Hepatocyte (in vitro differentiated cells): ENCODE results near the gene UBE2N. TPM values are rescaled to one million over a fixed set of nuclear protein-coding genes. Genes with fewer than 3 reads are reported as not detected.

Experiments used
- DNase-seq: peaks from one replicate; pipeline ENCODE4 v3.0.0-alpha.2; 2016; ENCODE audit warnings: low spot score
- H2AFZ ChIP-seq: fragments of 200-600 bp; sonication (generic); 2 replicates; pipeline ENCODE4 v1.6.0; 2016; ENCODE audit warnings: antibody characterized with exemption, mild to moderate bottlenecking
- H3K27ac ChIP-seq: fragments of 200-600 bp; sonication (generic); 2 replicates; pipeline ENCODE4 v1.5.1; 2016; ENCODE audit warnings: mild to moderate bottlenecking
- H3K27me3 ChIP-seq: fragments of 200-600 bp; sonication (generic); 2 replicates; pipeline ENCODE4 v1.6.1; 2016
- H3K36me3 ChIP-seq: fragments of 200-600 bp; sonication (generic); replicated peaks from 2 replicates; pipeline ENCODE4 v1.5.1; 2016; ENCODE audit warnings: low read depth; ENCODE audit not compliant: insufficient read depth
- H3K4me1 ChIP-seq: fragments of 200-600 bp; sonication (generic); 2 replicates; pipeline ENCODE4 v1.5.1; 2016; ENCODE audit warnings: mild to moderate bottlenecking, moderate library complexity; ENCODE audit not compliant: insufficient read depth
- H3K4me2 ChIP-seq: fragments of 200-600 bp; sonication (generic); 2 replicates; pipeline ENCODE4 v1.6.0; 2016
- H3K4me3 ChIP-seq: fragments of 200-600 bp; sonication (generic); 2 replicates; pipeline ENCODE4 v1.5.1; 2016; ENCODE audit warnings: mild to moderate bottlenecking
- H3K79me2 ChIP-seq: fragments of 200-600 bp; sonication (generic); 2 replicates; pipeline ENCODE4 v1.6.0; 2017; ENCODE audit warnings: mild to moderate bottlenecking
- H3K9me2 ChIP-seq: fragments of 200-600 bp; sonication (generic); replicated peaks from 2 replicates; pipeline ENCODE4 v1.6.0; 2017; ENCODE audit warnings: mild to moderate bottlenecking; ENCODE audit not compliant: insufficient read depth
- H3K9me3 ChIP-seq: fragments of 200-600 bp; sonication (generic); 2 replicates; pipeline ENCODE4 v1.5.1; 2016; ENCODE audit warnings: low read depth, mild to moderate bottlenecking
- H4K20me1 ChIP-seq: fragments of 200-600 bp; sonication (generic); 2 replicates; pipeline ENCODE4 v1.6.0; 2016; ENCODE audit warnings: mild to moderate bottlenecking; ENCODE audit not compliant: insufficient read depth, poor library complexity, severe bottlenecking
- CTCF ChIP-seq: fragments of 200-600 bp; sonication (generic); IDR thresholded peaks from 2 replicates; pipeline ENCODE4 v1.5.1; 2016; ENCODE audit warnings: antibody characterized with exemption, mild to moderate bottlenecking; ENCODE audit not compliant: poor library complexity
- EZH2 ChIP-seq: fragments of 200-600 bp; sonication (generic); IDR thresholded peaks from 2 replicates; pipeline ENCODE4 v1.6.1; 2016; ENCODE audit warnings: antibody characterized with exemption, mild to moderate bottlenecking, borderline replicate concordance
- EZH2phosphoT487 ChIP-seq: fragments of 200-600 bp; sonication (generic); IDR thresholded peaks from one replicate; pipeline ENCODE4 v1.6.1; 2018; ENCODE audit warnings: antibody characterized with exemption, mild to moderate bottlenecking, low read depth, moderate library complexity; ENCODE audit not compliant: unreplicated experiment, severe bottlenecking
- WGBS: methylation state at CpG from one replicate; pipeline ENCODE4 v1.1.6; 2016; ENCODE audit warnings: low lambda C conversion rate; ENCODE audit errors: missing lambda C conversion rate; 5-methylcytosine and 5-hydroxymethylcytosine counted together
- polyA plus RNA-seq: library from polyadenylated mRNA; unstranded; fragments of >200 nt; fragmentation: Nextera tagmentation; extraction: Ambion mirVana; gene quantifications from 2 replicates; pipeline ENCODE4 v1.2.1, GENCODE V29; 2016
- total RNA-seq: library from RNA; depleted of rRNA; stranded (reverse); fragments of >200 nt; gene quantifications from 2 replicates; pipeline ENCODE4 v1.2.3, GENCODE V29; 2014

Gene UBE2N
- total and polyA plus RNA-seq, 2 experiments from 2014 or later, result 59.1 to 121 TPM

DNA sequence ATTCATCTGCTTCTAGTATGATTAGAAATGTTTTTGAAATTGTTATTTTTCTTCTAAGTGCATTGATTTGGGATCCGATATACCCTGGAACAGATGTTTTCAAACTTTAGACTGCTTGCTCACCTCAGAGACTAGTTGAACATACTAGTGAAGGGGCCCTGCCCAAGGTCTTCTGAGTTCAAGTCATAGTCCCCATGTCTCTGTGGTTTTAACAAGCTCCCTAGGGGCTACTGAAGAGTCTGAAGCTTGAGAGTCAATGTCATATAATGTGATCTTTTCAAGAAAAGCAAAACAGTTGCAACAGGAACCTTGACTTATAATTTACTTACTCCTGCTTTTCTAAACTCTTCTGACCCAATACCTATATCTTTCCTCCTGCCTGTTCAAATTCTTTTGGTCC lies 7.5 kb upstream of the UBE2N start:
- Histone ChIP-seq H4K20me1 (no peaks in the 10 kb centered on the region), H3K9me2 (no peaks in the 10 kb centered on the region), H3K9me3 (no peaks in the 10 kb centered on the region), H3K4me3 (no peak overlapping the region), H3K27me3 (no peaks in the 10 kb centered on the region), H3K79me2 (no peaks in the 10 kb centered on the region), H3K4me1 (peaks cover 7% of the 10 kb centered on the region), H3K36me3 (no peaks in the 10 kb centered on the region), H2AFZ (no peak overlapping the region), H3K4me2 (no peak overlapping the region), H3K27ac (no peak overlapping the region)
- TF ChIP-seq EZH2phosphoT487, result no peak
- TF ChIP-seq CTCF, result no peak
- TF ChIP-seq EZH2, result no peak
- 97% methylated on average over 1 of the region's 1 CpG for WGBS
- DNase-seq, result no peak

DNA sequence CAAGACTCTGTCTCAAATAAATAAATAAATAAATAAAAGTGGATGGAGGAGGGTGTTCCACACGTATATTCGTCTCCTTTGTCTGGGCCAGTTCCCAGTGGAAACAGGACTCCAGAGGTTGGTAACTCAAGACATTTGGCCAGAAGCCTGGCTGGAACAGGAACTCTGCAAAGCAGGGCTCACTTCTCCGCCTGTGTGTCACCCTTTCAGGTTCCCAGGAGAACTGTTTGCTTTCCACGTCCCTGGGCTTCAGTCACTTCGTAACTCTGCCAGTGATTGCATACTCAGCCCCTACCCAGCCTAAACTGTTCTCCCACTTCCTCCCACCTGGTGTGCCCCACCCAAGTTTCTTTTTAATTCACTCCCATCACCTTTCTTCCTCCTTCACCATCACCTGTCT lies 7.0 kb upstream of the UBE2N start:
- TF ChIP-seq CTCF, result no peak
- TF ChIP-seq EZH2, result no peak
- TF ChIP-seq EZH2phosphoT487, result no peak
- DNase-seq, result no peak
- H4K20me1 ChIP-seq, result no peaks in the 10 kb centered on the region
- no peaks in the 10 kb centered on the region for H3K27me3 ChIP-seq
- H3K9me3 ChIP-seq, result no peaks in the 10 kb centered on the region
- H2AFZ ChIP-seq, result no peak overlapping the region
- no peak overlapping the region for H3K4me3 ChIP-seq
- 70% methylated on average over 5 of the region's 5 CpGs for WGBS
- no peaks in the 10 kb centered on the region for H3K79me2 ChIP-seq
- H3K27ac ChIP-seq, result no peak overlapping the region
- peaks cover 7% of the 10 kb centered on the region for H3K4me1 ChIP-seq
- H3K36me3 ChIP-seq, result no peaks in the 10 kb centered on the region
- H3K9me2 ChIP-seq, result no peaks in the 10 kb centered on the region
- H3K4me2 ChIP-seq, result no peak overlapping the region

- H3K9me2 ChIP-seq, result no peaks in the 10 kb centered on the region
Observed at GRCh38 chr12:93447555-93448290, 6.0 kb upstream of the UBE2N start.

More at GRCh38 chr12:93447555-93448290, 6.0 kb upstream of the UBE2N start:
- Histone ChIP-seq H2AFZ (no peak overlapping the region), H3K9me3 (no peaks in the 10 kb centered on the region), H3K27ac (no peak overlapping the region), H3K4me2 (no peak overlapping the region), H4K20me1 (no peaks in the 10 kb centered on the region), H3K27me3 (no peaks in the 10 kb centered on the region), H3K4me3 (no peak overlapping the region), H3K4me1 (peaks cover 7% of the 10 kb centered on the region), H3K36me3 (no peaks in the 10 kb centered on the region), H3K79me2 (peaks cover 2% of the 10 kb centered on the region)
- no peak for DNase-seq
- WGBS, result 69% methylated on average over 4 of the region's 4 CpGs
- TF ChIP-seq EZH2phosphoT487 (no peak), CTCF (no peak), EZH2 (no peak)
